GM21786 (cell line): ENCODE measurements around the gene MYO3B.
A peak's percentile ranks its signal among the peaks of the same experiment; 100 is the strongest.
"Not testable (repeated sequence)": the region's sequence is repeated elsewhere in the genome, so short reads cannot be mapped to it uniquely, and the experiment has no call there.

Experiments used
- ATAC-seq: cut with Tn5 transposase; IDR thresholded peaks from one replicate; pipeline ENCODE4 v1.9.1; 2021; ENCODE audit not compliant: unreplicated experiment

The MYO3B gene

GRCh38 chr2:170401187-170401586 is 223.2 kb downstream of the MYO3B start:
- ATAC-seq: no peak

GRCh38 chr2:170404846-170405245 is 226.9 kb downstream of the MYO3B start:
- ATAC-seq: peak; percentile 56

GRCh38 chr2:170405326-170405725 is 227.4 kb downstream of the MYO3B start:
- no peak for ATAC-seq

- ATAC-seq: peak; percentile 41
Observed at GRCh38 chr2:170408461-170409163, 230.7 kb downstream of the MYO3B start.

- no peak for ATAC-seq
Observed at GRCh38 chr2:170409164-170409535, 231.2 kb downstream of the MYO3B start.

GRCh38 chr2:170411660-170412059 is 233.7 kb downstream of the MYO3B start:
- ATAC-seq: no peak

- ATAC-seq: no peak
Observed at GRCh38 chr2:170420961-170421687, 243.2 kb downstream of the MYO3B start.

- no peak for ATAC-seq
Observed at GRCh38 chr2:170423919-170424318, 246.0 kb downstream of the MYO3B start.

- ATAC-seq: no peak
Observed at GRCh38 chr2:170425281-170425751, 247.4 kb downstream of the MYO3B start.

- no peak for ATAC-seq
Observed at GRCh38 chr2:170428868-170429267, 250.9 kb downstream of the MYO3B start.

- no peak for ATAC-seq
Observed at GRCh38 chr2:170432823-170433222, 254.9 kb downstream of the MYO3B start.

GRCh38 chr2:170433448-170433847 is 255.5 kb downstream of the MYO3B start:
- ATAC-seq: no peak

- ATAC-seq: not testable (repeated sequence)
Observed at GRCh38 chr2:170434396-170434795, 256.4 kb downstream of the MYO3B start.

GRCh38 chr2:170434900-170435621 is 257.1 kb downstream of the MYO3B start:
- no peak for ATAC-seq

- ATAC-seq: no peak
Observed at GRCh38 chr2:170436077-170436943, 258.4 kb downstream of the MYO3B start.

GRCh38 chr2:170446078-170446477 is 268.1 kb downstream of the MYO3B start:
- no peak for ATAC-seq

- ATAC-seq: no peak
Observed at GRCh38 chr2:170449034-170449433, 271.1 kb downstream of the MYO3B start.

GRCh38 chr2:170454471-170455372 is 276.8 kb downstream of the MYO3B start:
- no peak for ATAC-seq

GRCh38 chr2:170455617-170456426 is 277.9 kb downstream of the MYO3B start:
- no peak for ATAC-seq
